HepG2 (cell line): ENCODE data around the gene HSCB. TPM values are rescaled to one million over a fixed set of nuclear protein-coding genes. Genes with fewer than 3 reads are reported as not detected.

Experiments used
- ARNT ChIP-seq: fragments of 450-650 bp; IDR thresholded peaks from 2 replicates; pipeline ENCODE4 v1.6.1; 2017
- DR1 ChIP-seq: sonication (generic); formaldehyde crosslinking; IDR thresholded peaks from 2 replicates; pipeline ENCODE4 v1.8.0; 2021; ENCODE audit warnings: mild to moderate bottlenecking, missing genetic modification reagents, inconsistent platforms
- FOXP1 ChIP-seq, 2 experiments: fragments of 450-650 bp in 1 of 2; IDR thresholded peaks; 2 replicates each; pipeline ENCODE4 v1.6.1; 2017 to 2018; ENCODE audit warnings: antibody characterized with exemption in 1 of 2
- GABPA ChIP-seq, 2 experiments: IDR thresholded peaks; 2 replicates each; pipeline ENCODE4 v1.6.1; 2011 to 2016; ENCODE audit warnings: low read depth in 2 of 2, low read length in 1 of 2, missing biosample characterization in 1 of 2, missing genetic modification characterization in 1 of 2
- KDM3A ChIP-seq: IDR thresholded peaks from 2 replicates; pipeline ENCODE4 v1.6.1; 2018; ENCODE audit warnings: low read depth, missing compliant biosample characterization
- KLF12 ChIP-seq: sonication (generic); formaldehyde crosslinking; IDR thresholded peaks from 2 replicates; pipeline ENCODE4 v1.4.0; 2020; ENCODE audit warnings: missing genetic modification reagents, borderline replicate concordance
- MXI1 ChIP-seq: IDR thresholded peaks from 3 replicates; pipeline ENCODE4 v1.6.1; 2012; ENCODE audit warnings: low read depth, low read length, inconsistent platforms, borderline replicate concordance
- NR2F6 ChIP-seq, 2 experiments: IDR thresholded peaks; 2 replicates each; pipeline ENCODE4 v1.6.1; 2016; ENCODE audit warnings: antibody characterized with exemption in 1 of 2, mild to moderate bottlenecking in 1 of 2
- REST ChIP-seq, 2 experiments: IDR thresholded peaks; 2 replicates each; pipeline ENCODE4 v1.6.1; 2011 to 2012; ENCODE audit warnings: low read length in 2 of 2, borderline replicate concordance in 1 of 2, low read depth in 1 of 2, mild to moderate bottlenecking in 1 of 2, moderate library complexity in 1 of 2
- TEF ChIP-seq: sonication (generic); formaldehyde crosslinking; IDR thresholded peaks from 2 replicates; pipeline ENCODE4 v1.5.0; 2020; ENCODE audit warnings: missing genetic modification reagents
- ZFP62 ChIP-seq: sonication (generic); formaldehyde crosslinking; IDR thresholded peaks from 2 replicates; pipeline ENCODE4 v1.4.0; 2020; ENCODE audit warnings: missing genetic modification reagents
- ZMYM4 ChIP-seq: sonication (generic); formaldehyde crosslinking; IDR thresholded peaks from 2 replicates; pipeline ENCODE4 v1.8.1; 2023; ENCODE audit warnings: mild to moderate bottlenecking, missing genetic modification reagents
- ZNF180 ChIP-seq: sonication (generic); formaldehyde crosslinking; IDR thresholded peaks from 2 replicates; pipeline ENCODE4 v1.4.0; 2020; ENCODE audit warnings: low read depth, missing genetic modification reagents, borderline replicate concordance
- ZNF558 ChIP-seq: sonication (generic); formaldehyde crosslinking; IDR thresholded peaks from 2 replicates; pipeline ENCODE4 v1.9.0; 2022; ENCODE audit warnings: mild to moderate bottlenecking, missing genetic modification reagents, borderline replicate concordance
- ZNF639 ChIP-seq: conservative IDR thresholded peaks from 2 replicates; pipeline ENCODE4 v1.6.1; 2018; ENCODE audit warnings: missing genetic modification reagents
- ZNF660 ChIP-seq: sonication (generic); formaldehyde crosslinking; IDR thresholded peaks from 2 replicates; pipeline ENCODE4 v1.5.1; 2020; ENCODE audit warnings: mild to moderate bottlenecking, low read depth, missing genetic modification reagents, borderline replicate concordance
- ZNF746 ChIP-seq: sonication (generic); formaldehyde crosslinking; IDR thresholded peaks from 2 replicates; pipeline ENCODE4 v1.8.0; 2022; ENCODE audit warnings: mild to moderate bottlenecking, missing genetic modification reagents
- ZNF747 ChIP-seq: sonication (generic); formaldehyde crosslinking; IDR thresholded peaks from 2 replicates; pipeline ENCODE4 v1.8.1; 2023; ENCODE audit warnings: missing genetic modification reagents, mild to moderate bottlenecking, borderline replicate concordance
- ZNF768 ChIP-seq: sonication (generic); formaldehyde crosslinking; IDR thresholded peaks from 2 replicates; pipeline ENCODE4 v1.4.0; 2020; ENCODE audit warnings: missing genetic modification reagents
- ZNF770 ChIP-seq: sonication (generic); formaldehyde crosslinking; IDR thresholded peaks from 2 replicates; pipeline ENCODE4 v1.5.0; 2020; ENCODE audit warnings: mild to moderate bottlenecking, missing genetic modification reagents
- ZNF790 ChIP-seq: sonication (generic); formaldehyde crosslinking; IDR thresholded peaks from 2 replicates; pipeline ENCODE4 v1.8.0; 2022; ENCODE audit warnings: missing genetic modification reagents, mild to moderate bottlenecking, borderline replicate concordance
- polyA plus RNA-seq, 8 experiments: library from polyadenylated mRNA; depleted of rRNA in 3 of 8; stranded (reverse) in 7 of 8; unstranded in 1 of 8; fragments of >200 nt; fragmentation: Illumina TruSeq in 4 of 8; extraction: Trizol in 4 of 8; gene quantifications; 2 replicates each; pipeline versions ENCODE4 v1.2.1 to v1.2.3, GENCODE V29; 2011 to 2016; ENCODE audit warnings: low read depth in 4 of 8, missing spikeins in 1 of 8, mixed read lengths in 1 of 8; ENCODE audit not compliant: insufficient read depth in 1 of 8
- total RNA-seq, 5 experiments: library from RNA; depleted of rRNA; stranded (reverse); fragments of >200 nt; fragmentation: Illumina TruSeq; extraction: Trizol; gene quantifications; 2 replicates each; pipeline ENCODE4 v1.2.3, GENCODE V29; 2016; ENCODE audit warnings: low read depth in 1 of 5

The HSCB gene
- total and polyA plus RNA-seq, 2 of the 13 experiments (the other 11 are each of a cell fraction or from before 2014, with no cell fraction given): 15.4 to 20.9 TPM

GRCh38 chr22:28801845-28802594 lies 60.2 kb downstream of the HSCB start (continued):
- peak; percentile 41; the same call in 1 of the 2 replicates for TF ChIP-seq ZNF747 (CRISPR knock-in tag)
- no peak for TF ChIP-seq FOXP1 (IDR thresholded peaks at IDR 0.05)
- TF ChIP-seq FOXP1 (CRISPR knock-in tag; IDR thresholded peaks at IDR 0.05): peak; percentile 64
- no peak for TF ChIP-seq ZNF180 (CRISPR knock-in tag)
- TF ChIP-seq ZNF558 (CRISPR knock-in tag): peak; percentile 80; the same call in 1 of the 2 replicates
- TF ChIP-seq ZNF770 (CRISPR knock-in tag): peak; percentile 54; the same call in 1 of the 2 replicates
- TF ChIP-seq MXI1: peak; percentile 66; the same call in 1 of the 3 replicates
- TF ChIP-seq KDM3A (CRISPR knock-in tag): 0 out of 2 replicates have a peak, but pooled peaks have one; percentile 38
- no peak for TF ChIP-seq ZNF790 (CRISPR knock-in tag)
- 0 out of 2 replicates have a peak, but pooled peaks have one; percentile 40 for TF ChIP-seq KLF12 (CRISPR knock-in tag)
- no peak for TF ChIP-seq ZNF768 (CRISPR knock-in tag)
- peak; percentile 49; the same call in 1 of the 2 replicates for TF ChIP-seq ZNF746
- TF ChIP-seq ZMYM4 (CRISPR knock-in tag): peak; percentile 58
- TF ChIP-seq ZNF639: peak; percentile 56; the same call in 1 of the 2 replicates
- 0 out of 2 replicates have a peak, but pooled peaks have one; percentile 11 for TF ChIP-seq NR2F6 (IDR thresholded peaks at IDR 0.05)
- no peak; the same call in 1 of the 2 replicates for TF ChIP-seq NR2F6 (CRISPR knock-in tag; IDR thresholded peaks at IDR 0.05)
- TF ChIP-seq ZFP62: no peak
- TF ChIP-seq ZNF660 (CRISPR knock-in tag): no peak
- TF ChIP-seq ARNT: no peak
- 0 out of 2 replicates have a peak, but pooled peaks have one; percentile 29 for TF ChIP-seq TEF (CRISPR knock-in tag)
- TF ChIP-seq REST (IDR thresholded peaks at IDR 0.05; ENCODE audit: borderline replicate concordance in 1 of 2, low read depth in 1 of 2, low read length in 2 of 2): peak in 1 of 2 experiments; percentile 13; a peak in 1 of 4 replicates
- TF ChIP-seq DR1 (CRISPR knock-in tag): no peak; the same call in 1 of the 2 replicates
- TF ChIP-seq GABPA (IDR thresholded peaks at IDR 0.05; ENCODE audit: low read depth, low read length): no peak
- TF ChIP-seq GABPA (CRISPR knock-in tag; IDR thresholded peaks at IDR 0.05; ENCODE audit: low read depth): peak; percentile 81
